ENCODE measurements around the gene PEMT. TPM values are rescaled to one million over a fixed set of nuclear protein-coding genes. Genes with fewer than 3 reads are reported as not detected.
A peak's percentile ranks its signal among the peaks of the same experiment; 100 is the strongest.

The PEMT gene
- total and polyA plus RNA-seq, 4 donors: 18.7 to 59.1 (median 34.4) TPM

GRCh38 chr17:17480593-17481148 is 110.8 kb downstream of the PEMT start:
- TF ChIP-seq CTCF (IDR thresholded peaks at IDR 0.05; ENCODE audit: control extremely low read depth, extremely low read depth): no peak
- ATAC-seq (ENCODE audit: insufficient read depth, low FRiP score) (no peak), DNase-seq (no peak)
- Histone ChIP-seq H3K9ac (ENCODE audit: insufficient read depth in 1 of 2, low read length in 2 of 2) (no peak overlapping the region), H3K4me1 (ENCODE audit: control insufficient read depth in 5 of 5, insufficient read depth in 5 of 5, low read length in 5 of 5) (peaks cover 4 to 13% (median 10%) of the 10 kb centered on the region in 5 donors), H3K4me3 (no peak overlapping the region), H3K9me3 (ENCODE audit: control insufficient read depth in 4 of 4, insufficient read depth in 3 of 4, low read length in 3 of 4) (no peaks in the 10 kb centered on the region), H3K36me3 (ENCODE audit: control insufficient read depth in 4 of 4, insufficient read depth in 4 of 4, low read length in 4 of 4) (peaks cover 0 to 9% (median 3%) of the 10 kb centered on the region in 4 donors), H3K27me3 (ENCODE audit: control insufficient read depth in 3 of 3, insufficient read depth in 3 of 3, low read length in 2 of 3) (no peaks in the 10 kb centered on the region), H3K27ac (ENCODE audit: low read depth in 1 of 2, low read length in 1 of 2) (no peak overlapping the region)
- 77 to 78% methylated on average over 6 of the region's 6 CpGs for WGBS, 2 donors

GRCh38 chr17:17479209-17479608 is 112.3 kb downstream of the PEMT start:
- H3K27me3 ChIP-seq (ENCODE audit: control insufficient read depth in 3 of 3, insufficient read depth in 3 of 3, low read length in 2 of 3): no peaks in the 10 kb centered on the region
- no peak for DNase-seq
- peaks cover 0 to 4% (median 2%) of the 10 kb centered on the region in 4 donors for H3K36me3 ChIP-seq (ENCODE audit: control insufficient read depth in 4 of 4, insufficient read depth in 4 of 4, low read length in 4 of 4)
- no peak overlapping the region for H3K4me3 ChIP-seq
- peaks cover 4 to 13% (median 10%) of the 10 kb centered on the region in 5 donors for H3K4me1 ChIP-seq (ENCODE audit: control insufficient read depth in 5 of 5, insufficient read depth in 5 of 5, low read length in 5 of 5)
- no peaks in the 10 kb centered on the region for H3K9me3 ChIP-seq (ENCODE audit: control insufficient read depth in 4 of 4, insufficient read depth in 3 of 4, low read length in 3 of 4)
- H3K9ac ChIP-seq (ENCODE audit: insufficient read depth in 1 of 2, low read length in 2 of 2): no peak overlapping the region
- no peak for ATAC-seq (ENCODE audit: insufficient read depth, low FRiP score)
- H3K27ac ChIP-seq (ENCODE audit: low read depth in 1 of 2, low read length in 1 of 2): no peak overlapping the region
- TF ChIP-seq CTCF (IDR thresholded peaks at IDR 0.05; ENCODE audit: control extremely low read depth, extremely low read depth): no peak
- WGBS, 2 donors: 92 to 96% methylated on average over 3 of the region's 3 CpGs

- peaks cover 0 to 2% (median 0%) of the 10 kb centered on the region in 3 donors for H3K27me3 ChIP-seq (ENCODE audit: control insufficient read depth in 3 of 3, insufficient read depth in 3 of 3, low read length in 2 of 3)
- peaks cover 0 to 4% (median 1%) of the 10 kb centered on the region in 4 donors for H3K36me3 ChIP-seq (ENCODE audit: control insufficient read depth in 4 of 4, insufficient read depth in 4 of 4, low read length in 4 of 4)
- H3K27ac ChIP-seq (ENCODE audit: low read depth in 1 of 2, low read length in 1 of 2): peak within 1 kb of the TSS; percentile 86 to 97
- peak within 1 kb of the TSS; percentile 86 for H3K4me3 ChIP-seq
- no peaks in the 10 kb centered on the region for H3K9me3 ChIP-seq (ENCODE audit: control insufficient read depth in 4 of 4, insufficient read depth in 3 of 4, low read length in 3 of 4)
- H3K4me1 ChIP-seq (ENCODE audit: control insufficient read depth in 5 of 5, insufficient read depth in 5 of 5, low read length in 5 of 5): peaks cover 4 to 17% (median 10%) of the 10 kb centered on the region in 5 donors
- H3K9ac ChIP-seq (ENCODE audit: insufficient read depth in 1 of 2, low read length in 2 of 2): peak within 1 kb of the TSS; percentile 90 to 97
- WGBS, 2 donors: 0% methylated on average over 41 to 47 of the region's 47 CpGs
- DNase-seq: peak; percentile 94 to 96 (median 96)
- peak; percentile 93 for ATAC-seq (ENCODE audit: insufficient read depth, low FRiP score)
- TF ChIP-seq CTCF (IDR thresholded peaks at IDR 0.05; ENCODE audit: control extremely low read depth, extremely low read depth): no peak
Observed at GRCh38 chr17:17476865-17477467, 114.5 kb downstream of the PEMT start, which contains the start of gene MED9. MED9 (plus strand) TSS chr17:17477000; CDS start chr17:17477042, 42 bp downstream.

Measured in lung (tissue), 12 donors.